HepG2 (cell line): ENCODE data around the gene POU6F2. TPM values are rescaled to one million over a fixed set of nuclear protein-coding genes. Genes with fewer than 3 reads are reported as not detected.
A peak's percentile ranks its signal among the peaks of the same experiment; 100 is the strongest.

Experiments
- ATAC-seq: fragments of 200-7000 bp; cut with Tn5 transposase; 3 replicates; pipeline ENCODE4 v1.9.1; 2020; ENCODE audit warnings: mild to moderate bottlenecking, moderate library complexity
- Bru-seq: library from RNA; stranded (reverse); fragments of 400-500 nt; gene quantifications from one replicate; lab custom pipeline; 2021; lab: Mats Ljungman, UMichigan
- BruChase-seq, 2 experiments: library from RNA; stranded (reverse); fragments of 400-500 nt; gene quantifications; one replicate each; lab custom pipeline; 2021; lab: Mats Ljungman, UMichigan
- BruUV-seq: library from RNA; stranded (reverse); fragments of 400-500 nt; replicated peaks from 2 replicates; lab custom pipeline; 2021; lab: Mats Ljungman, UMichigan
- CTCF ChIA-PET: fragments of 300-600 bp; formaldehyde crosslinking; extraction: SDS; loops from one replicate; lab custom pipeline; 2021; ENCODE audit warnings: low total read pairs, inconsistent platforms, low intra/inter-chr PET ratio; lab: Yijun Ruan, JAX
- POLR2A ChIA-PET: fragments of 350-600 bp; sonication (Branson Sonifier 250); formaldehyde crosslinking; loops from one replicate; lab custom pipeline; 2020; ENCODE audit warnings: antibody characterized with exemption, inconsistent platforms; lab: Yijun Ruan, JAX
- DNase-seq: peaks from one replicate; pipeline ENCODE4 v3.0.0-alpha.2; 2015; ENCODE audit warnings: low spot score
- FAIRE-seq: peaks from 3 replicates; lab custom pipeline; 2011; peaks lifted over from hg19 to GRCh38; lab: Jason Lieb, UNC
- H2AFZ ChIP-seq: one replicate; pipeline ENCODE4 v1.6.1; 2011; ENCODE audit warnings: low read length, inconsistent platforms
- H3K27ac ChIP-seq: fragments of 300-600 bp; 3 replicates; pipeline ENCODE4 v1.8.0; 2011; ENCODE audit warnings: mixed run types, mild to moderate bottlenecking, mixed read lengths, low read length, inconsistent platforms; ENCODE audit not compliant: insufficient read depth; ENCODE audit errors: extremely low read length
- H3K27me3 ChIP-seq, 2 experiments: fragments of 200-600 bp in 1 of 2; 2 replicates in 1 of 2; 3 replicates in 1 of 2; pipeline versions ENCODE4 v1.6.0 to v1.8.0; 2011; ENCODE audit warnings: low read length in 2 of 2, mild to moderate bottlenecking in 2 of 2, moderate library complexity in 2 of 2, inconsistent platforms in 1 of 2; ENCODE audit not compliant: insufficient read depth in 2 of 2, control insufficient read depth in 1 of 2
- H3K36me3 ChIP-seq, 2 experiments: fragments of 200-600 bp in 1 of 2; replicated peaks in 1 of 2; 2 replicates in 1 of 2; 3 replicates in 1 of 2; pipeline versions ENCODE4 v1.5.1 to v1.8.0; 2011; ENCODE audit warnings: low read length in 2 of 2, inconsistent platforms in 1 of 2; ENCODE audit not compliant: insufficient read depth in 2 of 2, control insufficient read depth in 1 of 2
- H3K4me1 ChIP-seq: 2 replicates; pipeline ENCODE4 v1.5.1; 2012; ENCODE audit warnings: low read length, inconsistent platforms; ENCODE audit not compliant: insufficient read depth
- H3K4me2 ChIP-seq: 2 replicates; pipeline ENCODE4 v1.6.0; 2011; ENCODE audit warnings: low read depth, low read length, inconsistent platforms
- H3K4me3 ChIP-seq, 3 experiments: fragments of 200-600 bp in 1 of 3; sonication (generic), shearing (Covaris generic) in 1 of 3; replicated peaks in 1 of 3; 2 replicates each; pipeline ENCODE4 v1.5.1; 2011 to 2016; ENCODE audit warnings: low read length in 3 of 3, inconsistent platforms in 2 of 3, low read depth in 2 of 3, mild to moderate bottlenecking in 2 of 3, control low read depth in 1 of 3, mixed read lengths in 1 of 3; ENCODE audit not compliant: insufficient read depth in 1 of 3
- H3K79me2 ChIP-seq: one replicate; pipeline ENCODE4 v1.6.1; 2011; ENCODE audit warnings: low read length, inconsistent platforms; ENCODE audit not compliant: insufficient read depth
- H3K9ac ChIP-seq: 2 replicates; pipeline ENCODE4 v1.6.0; 2011; ENCODE audit warnings: mild to moderate bottlenecking, low read depth, low read length, inconsistent platforms; ENCODE audit not compliant: insufficient read depth
- H3K9me3 ChIP-seq: 2 replicates; pipeline ENCODE4 v1.5.1; 2012; ENCODE audit warnings: mild to moderate bottlenecking, low read length
- H4K20me1 ChIP-seq: 2 replicates; pipeline ENCODE4 v1.6.0; 2011; ENCODE audit warnings: inconsistent platforms, mild to moderate bottlenecking, low read length, moderate library complexity; ENCODE audit not compliant: insufficient read depth
- AFF4 ChIP-seq: sonication (generic); formaldehyde crosslinking; IDR thresholded peaks from 2 replicates; pipeline ENCODE4 v1.4.0; 2020; ENCODE audit warnings: missing genetic modification reagents
- ATF5 ChIP-seq: sonication (generic); formaldehyde crosslinking; IDR thresholded peaks from 2 replicates; pipeline ENCODE4 v1.4.0; 2020; ENCODE audit warnings: mild to moderate bottlenecking, low read depth, missing genetic modification reagents
- BCL3 ChIP-seq: sonication (generic); formaldehyde crosslinking; IDR thresholded peaks from 2 replicates; pipeline ENCODE4 v1.5.1; 2020; ENCODE audit warnings: mild to moderate bottlenecking, missing genetic modification reagents, moderate library complexity
- HNRNPL ChIP-seq: fragments of 200-400 bp; formaldehyde crosslinking; IDR thresholded peaks from 2 replicates; pipeline ENCODE4 v1.6.1; 2017; ENCODE audit warnings: mild to moderate bottlenecking, low read depth, low read length
- JUNB ChIP-seq: sonication (generic); formaldehyde crosslinking; IDR thresholded peaks from 2 replicates; pipeline ENCODE4 v1.8.0; 2022; ENCODE audit warnings: missing genetic modification reagents, mild to moderate bottlenecking, borderline replicate concordance
- ZBTB1 ChIP-seq: sonication (generic); formaldehyde crosslinking; IDR thresholded peaks from 2 replicates; pipeline ENCODE4 v1.4.0; 2020; ENCODE audit warnings: missing genetic modification reagents, borderline replicate concordance
- ZBTB33 ChIP-seq: sonication (generic); formaldehyde crosslinking; IDR thresholded peaks from 2 replicates; pipeline ENCODE4 v1.4.0; 2020; ENCODE audit warnings: missing genetic modification reagents
- ZFY ChIP-seq: sonication (generic); formaldehyde crosslinking; IDR thresholded peaks from 2 replicates; pipeline ENCODE4 v1.4.0; 2020; ENCODE audit warnings: missing genetic modification reagents
- ZNF235 ChIP-seq: sonication (generic); formaldehyde crosslinking; IDR thresholded peaks from 2 replicates; pipeline ENCODE4 v1.8.1; 2023; ENCODE audit warnings: mild to moderate bottlenecking, missing genetic modification reagents, borderline replicate concordance
- ZNF3 ChIP-seq: IDR thresholded peaks from 2 replicates; pipeline ENCODE4 v1.7.0; 2017; ENCODE audit warnings: inconsistent platforms
- ZNF331 ChIP-seq: sonication (generic); formaldehyde crosslinking; IDR thresholded peaks from 2 replicates; pipeline ENCODE4 v1.4.0; 2020; ENCODE audit warnings: missing genetic modification reagents
- ZNF670 ChIP-seq: sonication (generic); formaldehyde crosslinking; IDR thresholded peaks from 2 replicates; pipeline ENCODE4 v1.8.0; 2022; ENCODE audit warnings: mild to moderate bottlenecking, missing genetic modification reagents, borderline replicate concordance
- WGBS: methylation state at CpG from one replicate; pipeline ENCODE4 v1.1.6; 2017; ENCODE audit warnings: low lambda C conversion rate; 5-methylcytosine and 5-hydroxymethylcytosine counted together
- in situ Hi-C: cut with HindIII; loops from 2 replicates; pipeline ENCODE4 v1.10.0; 2017; ENCODE audit warnings: low pct_unique_long_range_greater_than_20kb; ENCODE audit not compliant: extremely low pct_ligation_motif_present
- intact Hi-C: fragments of 100-400 bp; cut with micrococcal nuclease; formaldehyde crosslinking; loops from one replicate; pipeline ENCODE4 v1.10.0; 2022; ENCODE audit not compliant: unreplicated experiment
- long read RNA-seq, 2 experiments: library from RNA in 1 of 2; library from polyadenylated mRNA in 1 of 2; stranded (forward) in 1 of 2; unstranded in 1 of 2; transcript quantifications; one replicate each; pipeline ENCODE4 v2.0.0, GENCODE V29; 2019 to 2022
- polyA minus RNA-seq, 3 experiments: library from RNA; depleted of rRNA, polyadenylated mRNA; stranded (reverse); fragments of >200 nt; gene quantifications; 2 replicates each; pipeline ENCODE4 v1.2.3, GENCODE V29; 2011; ENCODE audit warnings: low replicate concordance in 1 of 3
- polyA plus RNA-seq, 8 experiments: library from polyadenylated mRNA; depleted of rRNA in 3 of 8; stranded (reverse) in 7 of 8; unstranded in 1 of 8; fragments of >200 nt; fragmentation: Illumina TruSeq in 4 of 8; extraction: Trizol in 4 of 8; gene quantifications; 2 replicates each; pipeline versions ENCODE4 v1.2.1 to v1.2.3, GENCODE V29; 2011 to 2016; ENCODE audit warnings: low read depth in 4 of 8, missing spikeins in 1 of 8, mixed read lengths in 1 of 8; ENCODE audit not compliant: insufficient read depth in 1 of 8
- total RNA-seq, 5 experiments: library from RNA; depleted of rRNA; stranded (reverse); fragments of >200 nt; fragmentation: Illumina TruSeq; extraction: Trizol; gene quantifications; 2 replicates each; pipeline ENCODE4 v1.2.3, GENCODE V29; 2016; ENCODE audit warnings: low read depth in 1 of 5

Gene POU6F2
- total RNA-seq (2016; rRNA removed; fragmentation: Illumina TruSeq; extraction: Trizol): not detected in 2 replicates
- not detected in 2 replicates for total RNA-seq (2016; cell fraction: cytosol; rRNA removed; fragmentation: Illumina TruSeq; extraction: Trizol; ENCODE audit: low read depth)
- not detected in 2 replicates for total RNA-seq (2016; cell fraction: insoluble cytoplasmic fraction; rRNA removed; fragmentation: Illumina TruSeq; extraction: Trizol)
- total RNA-seq (2016; cell fraction: membrane; rRNA removed; fragmentation: Illumina TruSeq; extraction: Trizol): not detected in 2 replicates
- not detected in 2 replicates for total RNA-seq (2016; cell fraction: nucleus; rRNA removed; fragmentation: Illumina TruSeq; extraction: Trizol)
- polyA plus RNA-seq (2011; rRNA removed): not detected in 2 replicates
- polyA plus RNA-seq (2011; cell fraction: cytosol; rRNA removed): not detected in 2 replicates
- 0.23 TPM in 1 of 2 replicates, not detected in the other for polyA plus RNA-seq (2011; cell fraction: nucleus; rRNA removed)
- not detected in 2 replicates for polyA plus RNA-seq (2012)
- not detected in 2 replicates for polyA plus RNA-seq (2016; cell fraction: cytosol; fragmentation: Illumina TruSeq; extraction: Trizol; ENCODE audit: low read depth)
- polyA plus RNA-seq (2016; cell fraction: insoluble cytoplasmic fraction; fragmentation: Illumina TruSeq; extraction: Trizol; ENCODE audit: low read depth): not detected in 2 replicates
- not detected in 2 replicates for polyA plus RNA-seq (2016; cell fraction: membrane; fragmentation: Illumina TruSeq; extraction: Trizol; ENCODE audit: low read depth)
- polyA plus RNA-seq (2016; cell fraction: nucleus; fragmentation: Illumina TruSeq; extraction: Trizol; ENCODE audit: insufficient read depth, low read depth): not detected in 2 replicates
- polyA minus RNA-seq (2011; rRNA and poly(A)+ RNA removed; ENCODE audit: low replicate concordance): not detected in 2 replicates
- polyA minus RNA-seq (2011; cell fraction: cytosol; rRNA and poly(A)+ RNA removed): not detected in 2 replicates
- not detected in 2 replicates for polyA minus RNA-seq (2011; cell fraction: nucleus; rRNA and poly(A)+ RNA removed)
- percentile 0 among the genes with signal in this experiment for Bru-seq, nascent RNA
- percentile 1 among the genes with signal in this experiment for BruChase-seq, experiment 1, labeled RNA remaining after a 6-hour chase
- percentile 0 among the genes with signal in this experiment for BruChase-seq, experiment 2, labeled RNA remaining after a 2-hour chase
- long read RNA-seq, experiment 1: 0 reads
- long read RNA-seq, experiment 2: 0 reads

- WGBS: 60% methylated on average over 7 of the region's 7 CpGs
- peaks cover 0 to 8% of the 10 kb centered on the region in 2 experiments; a peak in 2 of 5 replicates for H3K27me3 ChIP-seq
- no peak within 1 kb of the TSS for H3K4me3 ChIP-seq
- no peak within 1 kb of the TSS for H3K4me2 ChIP-seq
- no TSS peak for BruUV-seq
- H3K36me3 ChIP-seq: no peaks in the 10 kb centered on the region
- FAIRE-seq: no peak
- POLR2A ChIA-PET: no interaction called here
- in situ Hi-C loops (no loop called here), intact Hi-C loops (no loop called here)
- no peak within 1 kb of the TSS for H3K27ac ChIP-seq
- H3K4me1 ChIP-seq: no peaks in the 10 kb centered on the region
- H3K9ac ChIP-seq: no peak within 1 kb of the TSS
- no peak for DNase-seq
- H2AFZ ChIP-seq: no peak within 1 kb of the TSS
- H3K9me3 ChIP-seq: no peaks in the 10 kb centered on the region
- H4K20me1 ChIP-seq: no peaks in the 10 kb centered on the region
- no peak for ATAC-seq
- no peaks in the 10 kb centered on the region for H3K79me2 ChIP-seq
- CTCF ChIA-PET: no interaction called here
- no peak for TF ChIP-seq ATF5 (CRISPR knock-in tag)
- no peak for TF ChIP-seq AFF4 (CRISPR knock-in tag)
- TF ChIP-seq JUNB (CRISPR knock-in tag): no peak
- no peak for TF ChIP-seq BCL3 (CRISPR knock-in tag)
- no peak for TF ChIP-seq ZNF235 (CRISPR knock-in tag)
- TF ChIP-seq ZFY (CRISPR knock-in tag): no peak
- TF ChIP-seq ZBTB33 (CRISPR knock-in tag): no peak
- no peak for TF ChIP-seq HNRNPL
- no peak for TF ChIP-seq ZBTB1 (CRISPR knock-in tag)
- TF ChIP-seq ZNF670 (CRISPR knock-in tag): no peak
- TF ChIP-seq ZNF3: no peak
- TF ChIP-seq ZNF331 (CRISPR knock-in tag): no peak
Measured at GRCh38 chr7:38977685-38978084, at the start of gene POU6F2. POU6F2 (plus strand) TSS chr7:38977909; CDS start chr7:38977954, 45 bp downstream.
